Hepatocyte (in vitro differentiated cells): ENCODE results near the gene FBXO41. TPM values are rescaled to one million over a fixed set of nuclear protein-coding genes. Genes with fewer than 3 reads are reported as not detected.

Source experiments
- DNase-seq: peaks from one replicate; pipeline ENCODE4 v3.0.0-alpha.2; 2016; ENCODE audit warnings: low spot score
- H2AFZ ChIP-seq: fragments of 200-600 bp; sonication (generic); 2 replicates; pipeline ENCODE4 v1.6.0; 2016; ENCODE audit warnings: antibody characterized with exemption, mild to moderate bottlenecking
- H3K27ac ChIP-seq: fragments of 200-600 bp; sonication (generic); 2 replicates; pipeline ENCODE4 v1.5.1; 2016; ENCODE audit warnings: mild to moderate bottlenecking
- H3K27me3 ChIP-seq: fragments of 200-600 bp; sonication (generic); 2 replicates; pipeline ENCODE4 v1.6.1; 2016
- H3K36me3 ChIP-seq: fragments of 200-600 bp; sonication (generic); replicated peaks from 2 replicates; pipeline ENCODE4 v1.5.1; 2016; ENCODE audit warnings: low read depth; ENCODE audit not compliant: insufficient read depth
- H3K4me1 ChIP-seq: fragments of 200-600 bp; sonication (generic); 2 replicates; pipeline ENCODE4 v1.5.1; 2016; ENCODE audit warnings: mild to moderate bottlenecking, moderate library complexity; ENCODE audit not compliant: insufficient read depth
- H3K4me2 ChIP-seq: fragments of 200-600 bp; sonication (generic); 2 replicates; pipeline ENCODE4 v1.6.0; 2016
- H3K4me3 ChIP-seq: fragments of 200-600 bp; sonication (generic); 2 replicates; pipeline ENCODE4 v1.5.1; 2016; ENCODE audit warnings: mild to moderate bottlenecking
- H3K79me2 ChIP-seq: fragments of 200-600 bp; sonication (generic); 2 replicates; pipeline ENCODE4 v1.6.0; 2017; ENCODE audit warnings: mild to moderate bottlenecking
- H3K9me2 ChIP-seq: fragments of 200-600 bp; sonication (generic); replicated peaks from 2 replicates; pipeline ENCODE4 v1.6.0; 2017; ENCODE audit warnings: mild to moderate bottlenecking; ENCODE audit not compliant: insufficient read depth
- H3K9me3 ChIP-seq: fragments of 200-600 bp; sonication (generic); 2 replicates; pipeline ENCODE4 v1.5.1; 2016; ENCODE audit warnings: low read depth, mild to moderate bottlenecking
- H4K20me1 ChIP-seq: fragments of 200-600 bp; sonication (generic); 2 replicates; pipeline ENCODE4 v1.6.0; 2016; ENCODE audit warnings: mild to moderate bottlenecking; ENCODE audit not compliant: insufficient read depth, poor library complexity, severe bottlenecking
- CTCF ChIP-seq: fragments of 200-600 bp; sonication (generic); IDR thresholded peaks from 2 replicates; pipeline ENCODE4 v1.5.1; 2016; ENCODE audit warnings: antibody characterized with exemption, mild to moderate bottlenecking; ENCODE audit not compliant: poor library complexity
- EZH2 ChIP-seq: fragments of 200-600 bp; sonication (generic); IDR thresholded peaks from 2 replicates; pipeline ENCODE4 v1.6.1; 2016; ENCODE audit warnings: antibody characterized with exemption, mild to moderate bottlenecking, borderline replicate concordance
- EZH2phosphoT487 ChIP-seq: fragments of 200-600 bp; sonication (generic); IDR thresholded peaks from one replicate; pipeline ENCODE4 v1.6.1; 2018; ENCODE audit warnings: antibody characterized with exemption, mild to moderate bottlenecking, low read depth, moderate library complexity; ENCODE audit not compliant: unreplicated experiment, severe bottlenecking
- WGBS: methylation state at CpG from one replicate; pipeline ENCODE4 v1.1.6; 2016; ENCODE audit warnings: low lambda C conversion rate; ENCODE audit errors: missing lambda C conversion rate; 5-methylcytosine and 5-hydroxymethylcytosine counted together
- polyA plus RNA-seq: library from polyadenylated mRNA; unstranded; fragments of >200 nt; fragmentation: Nextera tagmentation; extraction: Ambion mirVana; gene quantifications from 2 replicates; pipeline ENCODE4 v1.2.1, GENCODE V29; 2016
- total RNA-seq: library from RNA; depleted of rRNA; stranded (reverse); fragments of >200 nt; gene quantifications from 2 replicates; pipeline ENCODE4 v1.2.3, GENCODE V29; 2014

FBXO41 gene
- total and polyA plus RNA-seq, 2 experiments from 2014 or later: 1.2 to 2.1 TPM

- Histone ChIP-seq H3K36me3 (no peaks in the 10 kb centered on the region), H3K4me2 (no peak overlapping the region), H2AFZ (no peak overlapping the region), H3K4me1 (no peaks in the 10 kb centered on the region), H3K79me2 (no peaks in the 10 kb centered on the region), H4K20me1 (no peaks in the 10 kb centered on the region), H3K27ac (no peak overlapping the region), H3K9me2 (no peaks in the 10 kb centered on the region), H3K9me3 (no peaks in the 10 kb centered on the region), H3K4me3 (no peak overlapping the region), H3K27me3 (no peaks in the 10 kb centered on the region)
- TF ChIP-seq EZH2: no peak
- TF ChIP-seq EZH2phosphoT487: no peak
- TF ChIP-seq CTCF: no peak
- no peak for DNase-seq
- WGBS: 93% methylated on average over 7 of the region's 7 CpGs
Measured at GRCh38 chr2:73254343-73255006, 29.8 kb downstream of the FBXO41 start.

GRCh38 chr2:73253901-73254300, 30.4 kb downstream of the FBXO41 start:
- H3K9me3 ChIP-seq: no peaks in the 10 kb centered on the region
- no peaks in the 10 kb centered on the region for H3K36me3 ChIP-seq
- DNase-seq: no peak
- TF ChIP-seq EZH2phosphoT487 (no peak), CTCF (no peak)
- no peaks in the 10 kb centered on the region for H3K79me2 ChIP-seq
- H3K4me3 ChIP-seq: no peak overlapping the region
- WGBS: 94% methylated on average over 3 of the region's 3 CpGs
- no peak overlapping the region for H3K4me2 ChIP-seq
- H3K9me2 ChIP-seq: no peaks in the 10 kb centered on the region
- H3K27me3 ChIP-seq: no peaks in the 10 kb centered on the region
- H3K27ac ChIP-seq: no peak overlapping the region
- no peaks in the 10 kb centered on the region for H3K4me1 ChIP-seq
- H2AFZ ChIP-seq: no peak overlapping the region
- H4K20me1 ChIP-seq: no peaks in the 10 kb centered on the region

GRCh38 chr2:73253400-73253799, 30.9 kb downstream of the FBXO41 start:
- DNase-seq: no peak
- TF ChIP-seq CTCF (no peak), EZH2 (no peak), EZH2phosphoT487 (no peak)
- Histone ChIP-seq H3K27me3 (no peaks in the 10 kb centered on the region), H3K4me2 (no peak overlapping the region), H2AFZ (no peak overlapping the region), H3K9me3 (no peaks in the 10 kb centered on the region), H4K20me1 (no peaks in the 10 kb centered on the region), H3K79me2 (no peaks in the 10 kb centered on the region), H3K27ac (no peak overlapping the region), H3K4me3 (no peak overlapping the region), H3K9me2 (no peaks in the 10 kb centered on the region), H3K36me3 (no peaks in the 10 kb centered on the region), H3K4me1 (no peaks in the 10 kb centered on the region)
- 94% methylated on average over 2 of the region's 2 CpGs for WGBS
